GM12872 (cell line): ENCODE results near the gene PF4V1.

Source experiments
- TF ChIP-seq, protein P1 (sequence below): IDR thresholded peaks from 3 replicates; pipeline ENCODE4 v1.5.1; 2011; ENCODE audit warnings: low read depth, mild to moderate bottlenecking, low read length, moderate library complexity; ENCODE audit not compliant: insufficient read depth

PF4V1 gene

DNA sequence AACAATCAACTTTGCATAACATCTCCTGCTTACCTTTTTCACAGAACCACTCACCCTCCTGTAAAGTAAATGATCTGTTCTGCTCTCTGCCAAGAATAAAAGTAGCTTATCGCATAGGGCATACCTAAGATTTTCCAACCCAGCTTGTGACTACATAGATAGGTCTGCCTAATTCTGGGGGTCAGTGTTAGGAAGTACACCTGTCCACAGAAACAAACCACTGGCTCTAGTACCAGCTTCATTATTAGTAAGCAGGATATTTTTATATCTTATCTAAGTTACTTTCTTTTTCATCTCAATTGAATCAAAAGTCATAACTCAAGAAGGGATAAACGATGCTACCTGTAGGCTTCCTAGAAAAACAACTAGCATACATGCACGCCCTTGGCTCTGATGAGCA lies 39.9 kb downstream of the PF4V1 start:
- TF ChIP-seq, protein P1, sequence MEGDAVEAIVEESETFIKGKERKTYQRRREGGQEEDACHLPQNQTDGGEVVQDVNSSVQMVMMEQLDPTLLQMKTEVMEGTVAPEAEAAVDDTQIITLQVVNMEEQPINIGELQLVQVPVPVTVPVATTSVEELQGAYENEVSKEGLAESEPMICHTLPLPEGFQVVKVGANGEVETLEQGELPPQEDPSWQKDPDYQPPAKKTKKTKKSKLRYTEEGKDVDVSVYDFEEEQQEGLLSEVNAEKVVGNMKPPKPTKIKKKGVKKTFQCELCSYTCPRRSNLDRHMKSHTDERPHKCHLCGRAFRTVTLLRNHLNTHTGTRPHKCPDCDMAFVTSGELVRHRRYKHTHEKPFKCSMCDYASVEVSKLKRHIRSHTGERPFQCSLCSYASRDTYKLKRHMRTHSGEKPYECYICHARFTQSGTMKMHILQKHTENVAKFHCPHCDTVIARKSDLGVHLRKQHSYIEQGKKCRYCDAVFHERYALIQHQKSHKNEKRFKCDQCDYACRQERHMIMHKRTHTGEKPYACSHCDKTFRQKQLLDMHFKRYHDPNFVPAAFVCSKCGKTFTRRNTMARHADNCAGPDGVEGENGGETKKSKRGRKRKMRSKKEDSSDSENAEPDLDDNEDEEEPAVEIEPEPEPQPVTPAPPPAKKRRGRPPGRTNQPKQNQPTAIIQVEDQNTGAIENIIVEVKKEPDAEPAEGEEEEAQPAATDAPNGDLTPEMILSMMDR: no peak

DNA sequence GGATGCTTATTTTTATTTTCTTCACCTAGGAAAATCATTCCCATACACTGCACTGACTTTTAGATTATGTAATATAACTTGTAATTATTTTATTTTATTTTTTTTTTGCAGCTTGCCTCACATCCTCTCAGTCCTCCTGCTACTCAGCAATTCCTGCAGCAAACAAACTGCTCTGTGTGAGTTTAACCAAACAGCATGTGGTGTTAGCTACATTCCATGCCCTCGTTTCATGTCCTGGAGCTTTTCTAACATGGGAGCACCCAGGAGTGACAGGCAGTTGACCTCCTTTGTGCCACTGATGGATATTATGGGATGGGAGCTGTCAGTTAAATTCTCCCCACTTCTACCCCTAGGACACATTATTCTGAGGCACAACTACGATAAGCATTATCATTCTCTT lies 40.9 kb downstream of the PF4V1 start:
- TF ChIP-seq, protein P1: no peak

DNA sequence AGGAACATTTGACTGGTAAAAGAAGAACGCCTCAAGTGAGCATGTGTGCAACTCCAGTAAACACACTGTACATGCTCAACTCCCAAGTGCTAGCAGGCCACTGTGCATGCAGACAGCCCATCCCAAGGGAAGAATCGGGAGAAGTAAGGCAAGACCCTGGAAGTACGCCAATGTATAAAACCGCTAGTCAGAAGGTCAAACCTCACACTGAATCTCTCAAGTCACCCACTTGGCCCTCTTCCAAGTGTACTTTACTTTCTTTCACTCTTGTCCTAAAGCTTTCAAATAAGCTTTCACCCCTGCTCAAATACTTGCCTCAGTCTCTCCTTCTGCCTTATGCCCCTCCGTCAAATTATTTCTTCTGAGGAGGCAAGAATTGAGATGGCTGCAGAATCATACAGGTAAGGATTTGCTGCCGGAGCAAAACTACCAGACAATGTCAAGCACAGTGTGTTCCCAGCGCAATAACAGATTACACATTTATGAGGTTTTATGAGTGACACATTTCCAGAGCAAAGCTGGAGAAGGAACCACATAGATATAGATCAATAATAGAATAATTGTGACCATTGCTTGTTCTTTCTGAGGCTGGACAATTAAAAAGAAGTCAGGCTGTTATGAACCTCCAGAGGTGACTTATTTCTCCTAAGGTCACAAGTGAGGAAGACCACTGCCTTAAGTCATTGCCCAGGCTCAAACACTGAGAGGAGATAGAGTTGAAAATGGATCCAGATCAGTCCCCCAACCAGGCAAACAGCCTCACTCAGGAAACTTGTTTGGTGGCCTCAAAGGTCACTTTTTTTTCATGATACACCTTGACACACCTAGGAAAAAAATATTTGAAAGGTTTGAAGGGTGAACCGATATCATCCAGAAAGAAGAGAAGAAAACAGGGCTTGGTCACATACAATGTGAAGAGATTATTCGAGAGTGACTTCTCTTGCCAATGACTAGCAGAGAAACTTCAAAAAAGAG lies 42.4 kb downstream of the PF4V1 start:
- TF ChIP-seq, protein P1: no peak

DNA sequence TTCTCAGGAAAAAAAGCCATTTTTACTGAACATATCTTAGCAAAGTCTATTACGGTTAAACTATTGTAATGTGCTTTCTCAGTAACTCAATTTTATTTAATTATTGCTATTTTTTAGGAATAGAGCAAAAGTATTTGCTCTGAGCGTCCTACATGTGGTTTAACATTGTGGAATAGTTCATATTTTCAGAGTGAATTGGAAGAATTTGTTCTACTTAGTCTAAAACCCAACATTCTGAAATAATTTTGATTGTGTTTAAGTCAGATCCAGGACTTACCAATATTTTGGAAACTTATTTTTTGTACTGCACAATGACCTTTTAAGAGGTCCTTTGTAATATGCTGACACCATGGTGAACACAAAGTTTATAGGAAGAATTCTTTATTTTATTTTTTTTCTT lies 43.3 kb downstream of the PF4V1 start:
- TF ChIP-seq, protein P1: no peak

DNA sequence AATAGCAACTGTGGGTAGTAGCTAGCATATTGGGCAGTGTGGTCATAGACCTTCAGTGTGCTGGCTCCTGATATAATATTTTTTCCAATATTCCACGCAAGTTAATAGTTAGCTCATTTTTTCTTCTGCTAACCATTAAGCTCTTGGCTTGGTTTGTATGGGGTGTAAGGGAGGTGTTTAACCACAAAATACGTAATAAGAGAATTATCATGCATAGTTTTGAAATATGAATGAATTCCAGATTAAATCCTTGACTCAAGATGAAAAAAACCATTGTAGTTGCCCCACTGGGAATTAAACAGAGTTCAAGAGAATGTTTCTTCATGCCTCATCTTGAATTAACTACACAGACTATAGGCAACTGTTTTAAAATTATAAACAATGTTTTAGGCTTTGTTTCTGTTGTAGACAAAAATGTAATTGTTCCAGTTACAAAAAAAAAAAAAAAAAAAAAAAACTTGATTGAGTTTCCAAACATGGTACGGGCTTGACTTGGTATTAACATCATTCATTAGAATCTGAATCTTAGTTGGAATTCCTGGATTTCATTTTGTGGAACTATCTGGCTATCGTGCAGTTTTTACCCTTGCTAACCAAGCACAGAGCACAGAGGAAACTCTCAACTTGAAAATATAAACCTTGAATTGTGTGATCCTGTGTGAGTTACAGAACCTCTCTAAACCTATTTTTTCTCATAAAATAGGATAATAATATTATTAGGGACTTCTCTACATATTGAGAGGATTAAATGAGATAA lies 44.5 kb downstream of the PF4V1 start:
- TF ChIP-seq, protein P1: no peak

DNA sequence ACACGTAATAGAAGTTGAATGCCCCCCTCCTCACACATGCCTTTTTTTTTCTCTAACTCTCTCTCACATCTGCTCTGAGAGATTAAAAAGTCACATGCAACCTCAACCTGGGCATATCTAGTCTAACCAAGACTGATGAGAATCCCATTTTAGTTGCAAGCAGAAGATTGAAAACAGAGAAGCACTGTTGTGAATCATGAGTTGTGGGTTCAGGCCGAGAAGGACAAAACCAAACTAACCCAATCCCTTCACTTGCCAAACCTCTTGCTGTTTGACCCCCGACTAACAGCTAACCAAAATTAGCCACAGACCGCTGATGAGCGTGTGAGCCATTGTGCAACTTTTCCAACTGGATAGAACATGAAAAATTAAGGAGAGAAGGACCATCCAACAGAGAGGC lies 47.9 kb downstream of the PF4V1 start:
- TF ChIP-seq, protein P1: no peak

DNA sequence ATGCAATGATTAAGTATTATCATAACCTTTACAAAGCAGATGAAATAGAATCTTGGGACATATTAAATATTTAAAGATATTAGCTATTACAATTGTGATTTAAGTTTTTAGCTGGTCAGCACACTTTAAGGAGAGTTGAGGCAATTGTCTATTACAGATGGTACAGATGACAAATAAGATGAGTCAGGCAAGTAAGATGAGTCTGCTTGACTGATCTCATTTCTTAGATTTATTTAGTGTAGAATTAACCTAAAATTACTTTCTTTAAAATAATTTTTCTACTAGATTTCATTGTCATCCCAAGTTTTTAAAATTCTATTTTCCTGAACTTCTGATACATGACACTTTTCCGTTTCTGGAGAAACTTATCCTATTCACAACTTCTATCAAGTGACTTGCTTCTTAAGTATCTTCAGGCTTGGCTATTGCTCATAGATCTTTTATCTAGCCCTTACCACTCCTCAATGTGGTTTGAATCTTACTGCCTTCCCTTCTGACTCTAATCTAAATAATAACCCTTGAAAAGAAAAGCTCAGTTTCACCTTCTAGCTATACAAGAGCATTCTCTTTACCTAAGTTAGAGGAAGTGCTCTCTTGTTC lies 49.0 kb downstream of the PF4V1 start:
- TF ChIP-seq, protein P1: no peak
